Mesendoderm (in vitro differentiated cells): ENCODE results near the gene PGPEP1.
"Not testable (repeated sequence)": the region's sequence is repeated elsewhere in the genome, so short reads cannot be mapped to it uniquely, and the experiment has no call there.

ENCODE experiments used
- DNase-seq: peaks from one replicate; pipeline ENCODE4 v3.0.0; 2013
- H2AK5ac ChIP-seq: 2 replicates; pipeline ENCODE4 v1.6.1; 2013; ENCODE audit warnings: low read length, inconsistent platforms
- H2BK120ac ChIP-seq: 2 replicates; pipeline ENCODE4 v1.6.1; 2013; ENCODE audit warnings: low read depth, mild to moderate bottlenecking, low read length, moderate library complexity, mixed read lengths
- H2BK15ac ChIP-seq: replicated peaks from 2 replicates; pipeline ENCODE4 v1.6.1; 2013; ENCODE audit warnings: low read depth, mild to moderate bottlenecking, moderate library complexity
- H2BK5ac ChIP-seq: 2 replicates; pipeline ENCODE4 v1.6.1; 2013; ENCODE audit warnings: low read length, inconsistent platforms
- H3K18ac ChIP-seq: 2 replicates; pipeline ENCODE4 v1.6.1; 2013; ENCODE audit warnings: mild to moderate bottlenecking, low read length, mixed read lengths
- H3K23ac ChIP-seq: one replicate; pipeline ENCODE4 v1.6.1; 2013; ENCODE audit warnings: low read length
- H3K27ac ChIP-seq: 2 replicates; pipeline ENCODE4 v1.5.1; 2013; ENCODE audit warnings: low read depth, mild to moderate bottlenecking, inconsistent platforms, low read length, moderate library complexity
- H3K27me3 ChIP-seq: 2 replicates; pipeline ENCODE4 v1.6.1; 2013; ENCODE audit warnings: low read length, control low read depth, mild to moderate bottlenecking, inconsistent platforms; ENCODE audit not compliant: insufficient read depth, poor library complexity
- H3K36me3 ChIP-seq: 2 replicates; pipeline ENCODE4 v1.6.1; 2013; ENCODE audit warnings: low read length, inconsistent platforms; ENCODE audit not compliant: control insufficient read depth, insufficient read depth
- H3K4ac ChIP-seq: one replicate; pipeline ENCODE4 v1.6.1; 2013; ENCODE audit warnings: low read depth, mild to moderate bottlenecking, low read length, moderate library complexity
- H3K4me1 ChIP-seq: 2 replicates; pipeline ENCODE4 v1.6.1; 2013; ENCODE audit warnings: low read depth, low read length, inconsistent platforms; ENCODE audit not compliant: control insufficient read depth
- H3K4me2 ChIP-seq: 2 replicates; pipeline ENCODE4 v1.6.1; 2013; ENCODE audit warnings: low read length
- H3K4me3 ChIP-seq: 2 replicates; pipeline ENCODE4 v1.5.1; 2013; ENCODE audit warnings: mild to moderate bottlenecking, low read length
- H3K56ac ChIP-seq: one replicate; pipeline ENCODE4 v1.6.1; 2013; ENCODE audit warnings: low read length
- H3K79me1 ChIP-seq: 2 replicates; pipeline ENCODE4 v1.6.1; 2013; ENCODE audit warnings: low read length, inconsistent platforms
- H3K79me2 ChIP-seq: 2 replicates; pipeline ENCODE4 v1.6.1; 2013; ENCODE audit warnings: mild to moderate bottlenecking, low read length; ENCODE audit not compliant: control insufficient read depth, insufficient read depth
- H3K9ac ChIP-seq: 2 replicates; pipeline ENCODE4 v1.6.1; 2013; ENCODE audit warnings: low read length, inconsistent platforms
- H4K5ac ChIP-seq: one replicate; pipeline ENCODE4 v1.6.1; 2013; ENCODE audit warnings: low read length
- H4K8ac ChIP-seq: one replicate; pipeline ENCODE4 v1.6.1; 2013; ENCODE audit warnings: low read depth, mild to moderate bottlenecking, control low read depth, low read length, moderate library complexity
- WGBS: extraction: QIAGEN DNeasy Blood & Tissue Kit; methylation state at CpG from one replicate; pipeline ENCODE4 v1.1.7; 2013; ENCODE audit warnings: low lambda C conversion rate, missing lambda C conversion rate; ENCODE audit not compliant: insufficient coverage; ENCODE audit errors: extremely low coverage; 5-methylcytosine and 5-hydroxymethylcytosine counted together

The PGPEP1 gene

GRCh38 chr19:18401580-18402112 is 61.2 kb downstream of the PGPEP1 start:
- H3K18ac ChIP-seq: no peak overlapping the region
- WGBS: no CpG with 5 or more reads among the region's 7 CpGs
- H2AK5ac ChIP-seq: no peak overlapping the region
- H3K79me2 ChIP-seq: no peaks in the 10 kb centered on the region
- H3K23ac ChIP-seq: no peak overlapping the region
- H4K5ac ChIP-seq: no peak overlapping the region
- no peaks in the 10 kb centered on the region for H3K27me3 ChIP-seq
- H3K4ac ChIP-seq: no peak overlapping the region
- H3K4me2 ChIP-seq: no peak overlapping the region
- no peaks in the 10 kb centered on the region for H3K36me3 ChIP-seq
- no peaks in the 10 kb centered on the region for H3K4me1 ChIP-seq
- H3K56ac ChIP-seq: no peak overlapping the region
- no peak overlapping the region for H3K27ac ChIP-seq
- no peak overlapping the region for H2BK15ac ChIP-seq
- H2BK120ac ChIP-seq: no peak overlapping the region
- no peak overlapping the region for H4K8ac ChIP-seq
- DNase-seq: peak; percentile 81
- H2BK5ac ChIP-seq: no peak overlapping the region
- H3K79me1 ChIP-seq: no peaks in the 10 kb centered on the region
- H3K4me3 ChIP-seq: no peak overlapping the region
- no peak overlapping the region for H3K9ac ChIP-seq

GRCh38 chr19:18402455-18403248 is 62.3 kb downstream of the PGPEP1 start:
- no CpG with 5 or more reads among the region's 18 CpGs for WGBS
- H4K5ac ChIP-seq, H3K4me3 ChIP-seq: not testable (repeated sequence)

GRCh38 chr19:18405754-18406153 is 65.4 kb downstream of the PGPEP1 start:
- H2BK15ac ChIP-seq, H3K4me1 ChIP-seq, H3K79me1 ChIP-seq, DNase-seq, H3K23ac ChIP-seq, H3K18ac ChIP-seq, H3K36me3 ChIP-seq, H3K4me3 ChIP-seq, H3K79me2 ChIP-seq, H3K9ac ChIP-seq, H4K8ac ChIP-seq, H2AK5ac ChIP-seq, H3K27ac ChIP-seq, H3K4ac ChIP-seq, H3K4me2 ChIP-seq, H3K27me3 ChIP-seq, H4K5ac ChIP-seq, H2BK5ac ChIP-seq, H2BK120ac ChIP-seq, H3K56ac ChIP-seq: not testable (repeated sequence)
- no CpG with 5 or more reads among the region's 11 CpGs for WGBS

More at GRCh38 chr19:18402455-18403248, 62.3 kb downstream of the PGPEP1 start:
- not testable (repeated sequence) for H3K36me3 ChIP-seq, H3K79me1 ChIP-seq, H3K18ac ChIP-seq, H3K4ac ChIP-seq, H3K79me2 ChIP-seq, H2AK5ac ChIP-seq, H2BK15ac ChIP-seq, H4K8ac ChIP-seq, H3K27ac ChIP-seq, H2BK5ac ChIP-seq, H3K56ac ChIP-seq, H3K4me1 ChIP-seq, DNase-seq, H3K23ac ChIP-seq, H2BK120ac ChIP-seq, H3K9ac ChIP-seq, H3K4me2 ChIP-seq, H3K27me3 ChIP-seq

- no peak for DNase-seq
- H3K4ac ChIP-seq: no peak overlapping the region
- no peak overlapping the region for H3K18ac ChIP-seq
- H3K4me1 ChIP-seq: no peaks in the 10 kb centered on the region
- no peaks in the 10 kb centered on the region for H3K79me1 ChIP-seq
- no peak overlapping the region for H4K8ac ChIP-seq
- no peak overlapping the region for H3K9ac ChIP-seq
- H4K5ac ChIP-seq: no peak overlapping the region
- H3K4me3 ChIP-seq: no peak overlapping the region
- no peak overlapping the region for H2BK120ac ChIP-seq
- no peaks in the 10 kb centered on the region for H3K79me2 ChIP-seq
- no peak overlapping the region for H2AK5ac ChIP-seq
- no peak overlapping the region for H3K56ac ChIP-seq
- no peak overlapping the region for H3K4me2 ChIP-seq
- H3K27ac ChIP-seq: no peak overlapping the region
- H2BK15ac ChIP-seq: no peak overlapping the region
- no peak overlapping the region for H2BK5ac ChIP-seq
- WGBS: no CpG with 5 or more reads among the region's 9 CpGs
- H3K36me3 ChIP-seq: no peaks in the 10 kb centered on the region
- no peaks in the 10 kb centered on the region for H3K27me3 ChIP-seq
- H3K23ac ChIP-seq: no peak overlapping the region
These were observed 66.4 kb downstream of the PGPEP1 start for GRCh38 chr19:18406749-18407148.

GRCh38 chr19:18408053-18408476 is 67.7 kb downstream of the PGPEP1 start:
- H3K56ac ChIP-seq: peak overlapping the region; percentile 17
- no peak overlapping the region for H3K9ac ChIP-seq
- H4K8ac ChIP-seq: no peak overlapping the region
- DNase-seq: peak; percentile 58
- no peaks in the 10 kb centered on the region for H3K4me1 ChIP-seq
- no peak overlapping the region for H3K23ac ChIP-seq
- no peak overlapping the region for H2BK5ac ChIP-seq
- no peak overlapping the region for H3K4me3 ChIP-seq
- H3K18ac ChIP-seq: no peak overlapping the region
- no CpG with 5 or more reads among the region's 10 CpGs for WGBS
- no peak overlapping the region for H2BK120ac ChIP-seq
- no peak overlapping the region for H4K5ac ChIP-seq
- H3K27me3 ChIP-seq: no peaks in the 10 kb centered on the region
- H2BK15ac ChIP-seq: no peak overlapping the region
- no peaks in the 10 kb centered on the region for H3K79me2 ChIP-seq
- H3K79me1 ChIP-seq: no peaks in the 10 kb centered on the region
- H3K27ac ChIP-seq: no peak overlapping the region
- no peaks in the 10 kb centered on the region for H3K36me3 ChIP-seq
- no peak overlapping the region for H2AK5ac ChIP-seq
- H3K4ac ChIP-seq: no peak overlapping the region
- H3K4me2 ChIP-seq: no peak overlapping the region
